Breast epithelium (tissue), 3 donors: Measurements from ENCODE around the gene PCBP3.

Experiments
- CTCF ChIP-seq, 3 donors: fragments of 450-650 bp; IDR thresholded peaks; one replicate each; pipeline ENCODE4 v1.5.1; 2016 to 2017; ENCODE audit warnings: antibody characterized with exemption in 3 of 3, mild to moderate bottlenecking in 3 of 3, moderate library complexity in 3 of 3
- POLR2A ChIP-seq: fragments of 450-650 bp; IDR thresholded peaks from one replicate; pipeline ENCODE4 v1.6.1; 2016; ENCODE audit warnings: antibody characterized with exemption, mild to moderate bottlenecking, moderate library complexity

DNA sequence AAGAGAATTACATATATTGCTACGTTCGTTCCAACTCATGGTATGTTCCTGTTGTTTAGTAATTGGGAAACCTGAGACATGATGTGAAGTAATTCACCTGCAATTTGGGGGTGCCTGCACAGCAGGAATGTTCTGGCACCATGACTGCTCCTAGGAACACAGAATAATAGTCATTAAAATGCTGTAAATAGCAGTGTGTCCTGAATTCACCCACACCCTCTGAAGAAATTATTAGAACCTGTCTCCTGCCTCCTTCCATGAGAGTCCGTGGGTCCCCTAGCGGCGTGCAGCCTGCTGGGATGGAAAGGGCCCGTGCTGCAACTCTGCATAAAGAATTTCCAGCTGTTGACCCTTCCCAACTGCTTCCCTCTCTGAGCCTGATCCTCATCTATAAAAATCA, 143.1 kb downstream of the PCBP3 start:
- TF ChIP-seq CTCF (IDR thresholded peaks at IDR 0.05), result no peak
- no peak for TF ChIP-seq POLR2A
